H9 (cell line): ENCODE measurements around the gene C17orf50. TPM values are rescaled to one million over a fixed set of nuclear protein-coding genes. Genes with fewer than 3 reads are reported as not detected.

Source experiments
- DNase-seq: peaks from one replicate; pipeline ENCODE4 v3.0.0-alpha.2; 2017
- H2AFZ ChIP-seq: one replicate; pipeline ENCODE4 v1.6.1; 2013; ENCODE audit warnings: mild to moderate bottlenecking, low read length, control low read depth, moderate library complexity
- H2AK5ac ChIP-seq: 2 replicates; pipeline ENCODE4 v1.6.1; 2013; ENCODE audit warnings: low read length, control low read depth, mixed read lengths; ENCODE audit not compliant: insufficient read length
- H2BK120ac ChIP-seq: one replicate; pipeline ENCODE4 v1.6.1; 2013; ENCODE audit warnings: low read depth, mild to moderate bottlenecking, low read length, control low read depth, inconsistent platforms; ENCODE audit not compliant: poor library complexity, severe bottlenecking
- H2BK12ac ChIP-seq: 2 replicates; pipeline ENCODE4 v1.6.1; 2013; ENCODE audit warnings: low read length, control low read depth, mixed read lengths, low read depth; ENCODE audit not compliant: insufficient read length
- H2BK15ac ChIP-seq: 2 replicates; pipeline ENCODE4 v1.6.1; 2013; ENCODE audit warnings: low read depth, low read length, control low read depth
- H2BK20ac ChIP-seq: one replicate; pipeline ENCODE4 v1.6.1; 2013; ENCODE audit warnings: low read depth, mild to moderate bottlenecking, low read length, control low read depth, inconsistent platforms; ENCODE audit not compliant: poor library complexity, severe bottlenecking
- H2BK5ac ChIP-seq: 2 replicates; pipeline ENCODE4 v1.6.1; 2013; ENCODE audit warnings: low read length, control low read depth, mixed read lengths; ENCODE audit not compliant: insufficient read length
- H3K14ac ChIP-seq: 2 replicates; pipeline ENCODE4 v1.6.1; 2013; ENCODE audit warnings: low read length, control low read depth; ENCODE audit not compliant: insufficient read depth
- H3K18ac ChIP-seq: 2 replicates; pipeline ENCODE4 v1.6.1; 2013; ENCODE audit warnings: low read depth, mild to moderate bottlenecking, mixed read lengths, low read length, control low read depth; ENCODE audit not compliant: insufficient read length
- H3K23ac ChIP-seq: 2 replicates; pipeline ENCODE4 v1.6.1; 2013; ENCODE audit warnings: low read length, control low read depth, mixed read lengths, low read depth; ENCODE audit not compliant: insufficient read length
- H3K23me2 ChIP-seq: 2 replicates; pipeline ENCODE4 v1.6.1; 2013; ENCODE audit warnings: low read depth, mild to moderate bottlenecking, mixed read lengths, low read length, control low read depth; ENCODE audit not compliant: insufficient read length, poor library complexity, severe bottlenecking
- H3K27ac ChIP-seq: 2 replicates; pipeline ENCODE4 v1.5.1; 2013; ENCODE audit warnings: low read length, control low read depth, mixed read lengths, low read depth; ENCODE audit not compliant: insufficient read length
- H3K27me3 ChIP-seq: 2 replicates; pipeline ENCODE4 v1.6.1; 2013; ENCODE audit warnings: low read length, control low read depth, inconsistent platforms; ENCODE audit not compliant: insufficient read depth
- H3K4ac ChIP-seq: 2 replicates; pipeline ENCODE4 v1.6.1; 2013; ENCODE audit warnings: low read depth, mild to moderate bottlenecking, control low read depth, inconsistent platforms, low read length, moderate library complexity
- H3K4me1 ChIP-seq: 2 replicates; pipeline ENCODE4 v1.6.1; 2013; ENCODE audit warnings: low read length, control low read depth, inconsistent platforms; ENCODE audit not compliant: insufficient read depth
- H3K4me2 ChIP-seq: 2 replicates; pipeline ENCODE4 v1.6.1; 2013; ENCODE audit warnings: low read length, control low read depth, mixed read lengths; ENCODE audit not compliant: insufficient read length, insufficient read depth
- H3K56ac ChIP-seq: 2 replicates; pipeline ENCODE4 v1.6.1; 2013; ENCODE audit warnings: low read depth, mild to moderate bottlenecking, mixed read lengths, low read length, control low read depth; ENCODE audit not compliant: insufficient read length
- H3K79me1 ChIP-seq: 2 replicates; pipeline ENCODE4 v1.6.1; 2013; ENCODE audit warnings: low read depth, mild to moderate bottlenecking, moderate library complexity, low read length, control low read depth, inconsistent platforms; ENCODE audit not compliant: insufficient read depth, poor library complexity, severe bottlenecking
- H3K79me2 ChIP-seq: 2 replicates; pipeline ENCODE4 v1.6.1; 2013; ENCODE audit warnings: low read length, control low read depth, inconsistent platforms; ENCODE audit not compliant: insufficient read depth
- H3K9ac ChIP-seq: 2 replicates; pipeline ENCODE4 v1.6.1; 2013; ENCODE audit warnings: low read length, control low read depth, mixed read lengths; ENCODE audit not compliant: insufficient read length; ENCODE audit errors: extremely low read depth
- H3K9me3 ChIP-seq: one replicate; pipeline ENCODE4 v1.6.1; 2013; ENCODE audit warnings: low read depth, low read length, inconsistent platforms; ENCODE audit not compliant: control insufficient read depth
- H3T11ph ChIP-seq: one replicate; pipeline ENCODE4 v1.6.1; 2013; ENCODE audit warnings: mild to moderate bottlenecking, low read length, control low read depth, inconsistent platforms
- H4K20me1 ChIP-seq: one replicate; pipeline ENCODE4 v1.6.1; 2013; ENCODE audit not compliant: control insufficient read depth, insufficient read length, insufficient read depth
- H4K5ac ChIP-seq: 2 replicates; pipeline ENCODE4 v1.6.1; 2013; ENCODE audit warnings: low read depth, mild to moderate bottlenecking, mixed read lengths, low read length, control low read depth; ENCODE audit not compliant: insufficient read length
- H4K8ac ChIP-seq: replicated peaks from 2 replicates; pipeline ENCODE4 v1.6.1; 2013; ENCODE audit warnings: low read length, control low read depth, mixed read lengths, low read depth; ENCODE audit not compliant: insufficient read length
- H4K91ac ChIP-seq: 2 replicates; pipeline ENCODE4 v1.6.1; 2013; ENCODE audit warnings: low read depth, mild to moderate bottlenecking, moderate library complexity, mixed read lengths, low read length, control low read depth; ENCODE audit not compliant: insufficient read length
- H3K27ac Mint-ChIP-seq, 3 experiments: 2 replicates in 2 of 3; 3 replicates in 1 of 3; pipeline ENCODE4 v1.8.0; 2020 to 2021; ENCODE audit warnings: mixed read lengths in 3 of 3, mild to moderate bottlenecking in 1 of 3, moderate library complexity in 1 of 3
- H3K27me3 Mint-ChIP-seq: 2 replicates; pipeline ENCODE4 v1.8.0; 2021; ENCODE audit warnings: low read depth, mild to moderate bottlenecking, moderate library complexity, mixed read lengths
- H3K36me3 Mint-ChIP-seq, 3 experiments: 2 replicates in 2 of 3; 3 replicates in 1 of 3; pipeline ENCODE4 v1.8.0; 2020 to 2021; ENCODE audit warnings: low read depth in 3 of 3, mixed read lengths in 3 of 3; ENCODE audit not compliant: insufficient read depth in 1 of 3
- H3K4me1 Mint-ChIP-seq, 2 experiments: 2 replicates each; pipeline ENCODE4 v1.8.0; 2020; ENCODE audit warnings: mixed read lengths in 2 of 2
- H3K4me3 Mint-ChIP-seq, 2 experiments: 2 replicates in 1 of 2; 3 replicates in 1 of 2; pipeline ENCODE4 v1.8.0; 2020 to 2021; ENCODE audit warnings: mild to moderate bottlenecking in 2 of 2, mixed read lengths in 2 of 2, moderate library complexity in 1 of 2
- H3K9me3 Mint-ChIP-seq, 2 experiments: 2 replicates in 1 of 2; 3 replicates in 1 of 2; pipeline ENCODE4 v1.8.0; 2020; ENCODE audit warnings: mild to moderate bottlenecking in 2 of 2, mixed read lengths in 2 of 2, moderate library complexity in 1 of 2
- CTCF ChIP-seq: fragments of 200-600 bp; sonication (generic); conservative IDR thresholded peaks from 3 replicates; pipeline ENCODE4 v1.8.0; 2021; ENCODE audit warnings: antibody characterized with exemption, mild to moderate bottlenecking
- WGBS: extraction: QIAGEN DNeasy Blood & Tissue Kit; methylation state at CpG from one replicate; pipeline ENCODE4 v1.1.7; 2013; ENCODE audit warnings: missing lambda C conversion rate, low lambda C conversion rate, mixed read lengths; ENCODE audit not compliant: insufficient read length; ENCODE audit errors: extremely low coverage; 5-methylcytosine and 5-hydroxymethylcytosine counted together
- total RNA-seq: library from RNA; stranded (reverse); gene quantifications from 2 replicates; pipeline ENCODE4 v1.2.1, GENCODE V29; 2021

C17orf50 gene
- total RNA-seq, 1 experiment from 2014 or later: not detected

- no peak overlapping the region for H2AFZ ChIP-seq
- no peak overlapping the region for H3K27ac Mint-ChIP-seq
- H3K27ac ChIP-seq: no peak overlapping the region
- no peak overlapping the region for H2BK120ac ChIP-seq
- H3K14ac ChIP-seq: no peak overlapping the region
- no CpG with 5 or more reads among the region's 5 CpGs for WGBS
- peaks cover 6% of the 10 kb centered on the region; the same call in 1 of the 2 replicates for H3K4me1 ChIP-seq
- H2BK5ac ChIP-seq: no peak overlapping the region
- no peak overlapping the region for H3T11ph ChIP-seq
- H3K9me3 Mint-ChIP-seq: no peaks in the 10 kb centered on the region
- H2BK15ac ChIP-seq: no peak overlapping the region
- no peak overlapping the region for H4K8ac ChIP-seq
- no peak overlapping the region for H2AK5ac ChIP-seq
- H3K23ac ChIP-seq: no peak overlapping the region
- H2BK20ac ChIP-seq: no peak overlapping the region
- H3K23me2 ChIP-seq: no peaks in the 10 kb centered on the region
- H4K20me1 ChIP-seq: no peaks in the 10 kb centered on the region
- no peak overlapping the region for H3K9ac ChIP-seq
- no peak for TF ChIP-seq CTCF
- DNase-seq: no peak
- no peaks in the 10 kb centered on the region for H3K36me3 Mint-ChIP-seq
- H3K9me3 ChIP-seq: no peaks in the 10 kb centered on the region
- H3K56ac ChIP-seq: no peak overlapping the region
- peaks cover 4% of the 10 kb centered on the region for H3K27me3 Mint-ChIP-seq
- H3K79me1 ChIP-seq: no peaks in the 10 kb centered on the region
- H3K18ac ChIP-seq: no peak overlapping the region
- H4K91ac ChIP-seq: no peak overlapping the region
- H3K27me3 ChIP-seq: no peaks in the 10 kb centered on the region
- H2BK12ac ChIP-seq: no peak overlapping the region
- peaks cover 31 to 34% of the 10 kb centered on the region in 2 experiments for H3K4me1 Mint-ChIP-seq
- no peak overlapping the region for H3K4me2 ChIP-seq
- no peak overlapping the region for H3K4me3 Mint-ChIP-seq
- no peak overlapping the region for H3K4ac ChIP-seq
- no peak overlapping the region for H4K5ac ChIP-seq
- H3K79me2 ChIP-seq: no peaks in the 10 kb centered on the region
Measured at GRCh38 chr17:35775039-35775438, 14.4 kb downstream of the C17orf50 start.
